ENCODE data around the gene PUDP. TPM values are rescaled to one million over a fixed set of nuclear protein-coding genes. Genes with fewer than 3 reads are reported as not detected.

The PUDP gene
- total and polyA plus RNA-seq, 8 donors = 1.8 to 42.0 (median 18.5) TPM

DNA sequence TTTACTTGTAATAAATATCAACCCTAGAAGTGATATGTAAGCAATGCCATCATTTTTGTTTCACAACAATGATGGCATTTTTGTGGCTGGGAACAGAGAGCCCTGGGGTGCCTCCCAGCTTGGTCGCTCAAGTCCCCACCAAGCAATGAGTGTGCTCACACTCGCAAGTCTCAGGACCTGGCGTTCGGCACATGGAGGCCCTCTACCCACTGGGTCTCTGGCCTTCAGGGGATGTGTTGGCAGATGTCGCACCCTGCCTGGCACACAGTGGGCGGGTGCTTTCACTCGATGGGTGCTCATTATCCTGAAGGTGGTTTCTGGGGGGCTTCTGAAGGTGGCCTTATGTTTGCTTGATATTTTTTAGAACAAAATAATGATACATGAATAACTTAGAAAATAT lies 75.1 kb downstream of the PUDP start:
- H3K9me3 ChIP-seq = no peaks in the 10 kb centered on the region
- peak overlapping the region in 1 of 5 donors; percentile 80 for H3K27ac ChIP-seq
- H3K27me3 ChIP-seq = no peaks in the 10 kb centered on the region
- 95 to 100% (median 97%) methylated on average over 7 of the region's 7 CpGs for WGBS, 5 donors
- intact Hi-C loops (cut with DNase I; ENCODE audit: low total_unique reads) = no loop called here
- no peak for DNase-seq
- no peak overlapping the region for H3K4me3 ChIP-seq
- TF ChIP-seq POLR2AphosphoS5 (IDR thresholded peaks at IDR 0.05) (no peak), POLR2A (IDR thresholded peaks at IDR 0.05) (no peak), EP300 (IDR thresholded peaks at IDR 0.05) (no peak)
- TF ChIP-seq, protein P1, sequence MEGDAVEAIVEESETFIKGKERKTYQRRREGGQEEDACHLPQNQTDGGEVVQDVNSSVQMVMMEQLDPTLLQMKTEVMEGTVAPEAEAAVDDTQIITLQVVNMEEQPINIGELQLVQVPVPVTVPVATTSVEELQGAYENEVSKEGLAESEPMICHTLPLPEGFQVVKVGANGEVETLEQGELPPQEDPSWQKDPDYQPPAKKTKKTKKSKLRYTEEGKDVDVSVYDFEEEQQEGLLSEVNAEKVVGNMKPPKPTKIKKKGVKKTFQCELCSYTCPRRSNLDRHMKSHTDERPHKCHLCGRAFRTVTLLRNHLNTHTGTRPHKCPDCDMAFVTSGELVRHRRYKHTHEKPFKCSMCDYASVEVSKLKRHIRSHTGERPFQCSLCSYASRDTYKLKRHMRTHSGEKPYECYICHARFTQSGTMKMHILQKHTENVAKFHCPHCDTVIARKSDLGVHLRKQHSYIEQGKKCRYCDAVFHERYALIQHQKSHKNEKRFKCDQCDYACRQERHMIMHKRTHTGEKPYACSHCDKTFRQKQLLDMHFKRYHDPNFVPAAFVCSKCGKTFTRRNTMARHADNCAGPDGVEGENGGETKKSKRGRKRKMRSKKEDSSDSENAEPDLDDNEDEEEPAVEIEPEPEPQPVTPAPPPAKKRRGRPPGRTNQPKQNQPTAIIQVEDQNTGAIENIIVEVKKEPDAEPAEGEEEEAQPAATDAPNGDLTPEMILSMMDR (IDR thresholded peaks at IDR 0.05) = no peak
- peaks cover 0 to 33% (median 8%) of the 10 kb centered on the region in 4 donors for H3K4me1 ChIP-seq
- H3K36me3 ChIP-seq = peaks cover 0 to 21% (median 14%) of the 10 kb centered on the region in 4 donors

DNA sequence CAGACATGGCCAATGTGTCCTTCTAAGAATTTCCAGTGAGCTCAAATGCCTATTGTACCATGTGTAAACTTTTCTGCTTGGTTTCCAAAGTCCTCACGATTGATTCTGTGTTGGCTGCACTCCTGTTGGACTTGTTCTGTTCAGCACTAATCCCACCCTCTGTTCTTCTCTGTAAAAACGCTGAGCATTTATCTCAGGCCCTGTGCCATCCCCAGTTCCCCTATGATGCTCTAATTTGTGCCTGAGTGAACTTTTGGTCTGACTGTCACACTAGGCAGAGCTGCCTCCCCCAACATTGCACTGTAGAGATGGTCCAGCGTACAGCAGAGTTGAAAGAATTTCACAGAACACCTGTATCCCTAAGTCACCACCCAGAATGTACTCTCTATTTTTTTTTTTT lies 76.6 kb downstream of the PUDP start:
- Histone ChIP-seq H3K9me3 (no peaks in the 10 kb centered on the region), H3K36me3 (peaks cover 0 to 18% (median 9%) of the 10 kb centered on the region in 4 donors), H3K4me1 (peaks cover 0 to 32% (median 8%) of the 10 kb centered on the region in 4 donors), H3K27me3 (no peaks in the 10 kb centered on the region), H3K27ac (no peak overlapping the region), H3K4me3 (no peak overlapping the region)
- TF ChIP-seq, protein P1 (IDR thresholded peaks at IDR 0.05) = no peak
- no peak for TF ChIP-seq POLR2AphosphoS5 (IDR thresholded peaks at IDR 0.05)
- TF ChIP-seq POLR2A (IDR thresholded peaks at IDR 0.05) = no peak
- no peak for TF ChIP-seq EP300 (IDR thresholded peaks at IDR 0.05)
- intact Hi-C loops (cut with DNase I; ENCODE audit: low total_unique reads) = no loop called here
- 43 to 57% (median 55%) methylated on average over 3 of the region's 3 CpGs for WGBS, 5 donors
- DNase-seq = no peak

DNA sequence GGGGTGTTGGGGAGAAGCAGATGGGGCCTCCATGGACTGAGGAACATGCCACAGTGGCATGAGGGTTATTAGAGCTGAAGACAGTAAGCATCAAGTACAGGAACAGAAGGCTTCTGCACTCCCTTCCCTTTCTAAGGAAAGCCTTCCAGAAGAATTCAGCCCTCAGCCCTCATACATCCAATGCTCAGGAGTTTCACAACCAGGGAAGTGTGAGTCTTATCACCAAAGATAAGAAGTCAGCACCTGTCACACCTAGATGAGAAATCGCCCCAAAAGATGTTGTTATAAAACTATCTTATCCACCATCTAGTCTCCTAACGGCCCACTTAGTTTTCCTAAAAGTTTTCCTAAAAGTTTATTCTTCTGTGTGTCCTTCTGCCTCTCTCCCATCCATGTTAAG lies 78.4 kb downstream of the PUDP start:
- Histone ChIP-seq H3K9me3 (no peaks in the 10 kb centered on the region), H3K27me3 (no peaks in the 10 kb centered on the region), H3K4me3 (no peak overlapping the region), H3K36me3 (peaks cover 0 to 13% (median 5%) of the 10 kb centered on the region in 4 donors), H3K4me1 (peaks cover 0 to 17% (median 5%) of the 10 kb centered on the region in 4 donors), H3K27ac (no peak overlapping the region)
- 32 to 68% (median 59%) methylated on average over 2 of the region's 2 CpGs for WGBS, 5 donors
- intact Hi-C loops (cut with DNase I; ENCODE audit: low total_unique reads) = no loop called here
- DNase-seq = no peak
- TF ChIP-seq EP300 (IDR thresholded peaks at IDR 0.05) (no peak), POLR2A (IDR thresholded peaks at IDR 0.05) (no peak), POLR2AphosphoS5 (IDR thresholded peaks at IDR 0.05) (no peak)
- TF ChIP-seq, protein P1 (IDR thresholded peaks at IDR 0.05) = no peak

DNA sequence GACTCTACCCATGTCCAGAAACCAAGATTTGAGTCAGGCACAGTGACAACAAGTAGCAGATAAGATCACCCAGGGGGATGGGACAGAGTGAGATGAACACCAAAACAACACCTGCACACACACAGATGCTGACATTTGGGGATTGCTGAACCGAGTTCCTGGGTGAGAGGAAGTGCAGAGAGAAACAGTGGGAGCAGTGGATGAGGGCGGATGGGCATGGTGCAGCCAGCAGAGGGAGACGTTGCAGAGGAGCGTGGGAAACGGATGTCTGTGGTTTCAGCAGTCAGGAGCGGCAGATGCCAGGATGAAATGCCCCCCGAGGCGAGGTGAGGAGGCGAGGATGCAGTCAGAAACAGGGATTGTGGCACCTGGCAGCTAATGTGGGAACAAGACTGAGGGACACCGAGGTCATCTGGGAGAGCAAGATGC lies 79.0 kb downstream of the PUDP start:
- peaks cover 0 to 13% (median 5%) of the 10 kb centered on the region in 4 donors for H3K36me3 ChIP-seq
- intact Hi-C loops (cut with DNase I; ENCODE audit: low total_unique reads) = no loop called here
- 58 to 81% (median 74%) methylated on average over 7 to 10 of the region's 10 CpGs for WGBS, 5 donors
- H3K27ac ChIP-seq = no peak overlapping the region
- no peaks in the 10 kb centered on the region for H3K27me3 ChIP-seq
- DNase-seq = no peak
- H3K9me3 ChIP-seq = no peaks in the 10 kb centered on the region
- no peak overlapping the region for H3K4me3 ChIP-seq
- peaks cover 0 to 12% (median 5%) of the 10 kb centered on the region in 4 donors for H3K4me1 ChIP-seq
- TF ChIP-seq, protein P1 (IDR thresholded peaks at IDR 0.05) = peak in 1 of 7 experiments; percentile 18
- TF ChIP-seq POLR2A (IDR thresholded peaks at IDR 0.05) (no peak), EP300 (IDR thresholded peaks at IDR 0.05) (no peak), POLR2AphosphoS5 (IDR thresholded peaks at IDR 0.05) (no peak)
